ENCODE measurements around the gene CALHM2. TPM values are rescaled to one million over a fixed set of nuclear protein-coding genes. Genes with fewer than 3 reads are reported as not detected.

The CALHM2 gene
- polyA plus RNA-seq, 1 of the 3 experiments (the other 2 are of a cell fraction) = 0.10 TPM

DNA sequence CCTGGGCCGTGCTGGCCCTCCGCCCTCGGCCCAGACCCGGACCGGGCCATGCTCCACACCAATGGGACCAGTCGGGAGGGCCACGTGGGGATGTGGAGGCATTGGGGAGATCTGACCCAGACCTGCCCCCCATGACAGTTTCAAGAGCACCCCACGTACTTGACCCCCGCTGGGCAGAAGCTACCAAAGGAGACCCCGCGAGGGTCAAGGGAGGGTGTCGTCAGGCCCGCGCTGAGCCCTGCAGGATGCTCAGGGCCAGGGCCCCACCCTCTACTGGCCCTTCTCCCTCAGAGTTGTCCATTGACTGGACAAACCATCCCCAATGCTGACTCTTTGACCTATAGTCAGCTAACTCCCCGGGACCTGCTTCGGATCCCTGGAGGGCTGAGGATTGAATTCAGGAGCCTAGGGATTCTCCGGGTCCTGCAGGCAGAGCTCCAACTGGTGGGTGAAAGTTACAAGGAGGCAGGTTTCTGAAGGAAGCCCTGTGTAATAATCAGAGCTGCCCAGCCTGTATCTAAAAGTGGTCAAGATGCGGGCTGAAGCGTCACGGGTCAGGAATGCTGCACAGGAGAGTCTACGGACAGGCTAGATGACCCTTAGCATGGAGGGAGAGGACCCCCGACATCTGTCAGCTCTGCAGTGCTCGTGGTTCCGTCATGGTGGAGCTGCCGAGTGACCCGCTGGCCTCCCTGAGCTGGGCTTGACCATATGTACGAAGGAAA is 498 bp upstream of the CALHM2 start:
- peaks cover 0 to 18% of the 10 kb centered on the region in 2 experiments; a peak in 1 of 4 replicates for H3K4me1 ChIP-seq (ENCODE audit: control insufficient read depth in 1 of 2, insufficient read depth in 2 of 2, low read depth in 1 of 2, low read length in 1 of 2)
- no peak overlapping the region for H3K4me2 ChIP-seq
- no peak for DNase-seq
- 85% methylated on average over 11 of the region's 27 CpGs for WGBS (ENCODE audit: low lambda C conversion rate)
- no peak overlapping the region for H2AFZ ChIP-seq (ENCODE audit: low read depth)
- no peak overlapping the region; a peak in 1 of 4 replicates for H3K4me3 ChIP-seq (ENCODE audit: low read depth in 2 of 2, low read length in 1 of 2)
- no peaks in the 10 kb centered on the region for H3K79me2 ChIP-seq (ENCODE audit: insufficient read depth)
- no peak overlapping the region for H3K27ac ChIP-seq (ENCODE audit: low read depth in 2 of 2, low read length in 1 of 2)
- no peak for TF ChIP-seq MAX (IDR thresholded peaks at IDR 0.05; ENCODE audit: low read depth)
- no peak for TF ChIP-seq POLR2AphosphoS5 (IDR thresholded peaks at IDR 0.05; ENCODE audit: low read depth, low read length)
- TF ChIP-seq SIN3A (IDR thresholded peaks at IDR 0.05; ENCODE audit: borderline replicate concordance, low read depth, low read length) = no peak
- TF ChIP-seq FOSL2 (IDR thresholded peaks at IDR 0.05; ENCODE audit: borderline replicate concordance, low read depth) = no peak
- no peak for TF ChIP-seq CHD2 (IDR thresholded peaks at IDR 0.05; ENCODE audit: low read length, partially characterized antibody)
- TF ChIP-seq FOXJ3 (CRISPR knock-in tag; IDR thresholded peaks at IDR 0.05) = no peak
- no peak for TF ChIP-seq PBX3 (IDR thresholded peaks at IDR 0.05)
- no peak for TF ChIP-seq NRF1 (IDR thresholded peaks at IDR 0.05; ENCODE audit: low read depth, low read length)
- no peak for TF ChIP-seq REST (IDR thresholded peaks at IDR 0.05; ENCODE audit: low read depth, low read length)
- no peak for TF ChIP-seq RAD21 (IDR thresholded peaks at IDR 0.05; ENCODE audit: low read length)
- TF ChIP-seq JUND (IDR thresholded peaks at IDR 0.05) = no peak
- no peak for TF ChIP-seq MEF2A (IDR thresholded peaks at IDR 0.05; ENCODE audit: borderline replicate concordance, low read depth)
- TF ChIP-seq USF2 (IDR thresholded peaks at IDR 0.05; ENCODE audit: borderline replicate concordance, low read depth, low read length) = no peak
- no peak for TF ChIP-seq RCOR1 (IDR thresholded peaks at IDR 0.05; ENCODE audit: low read length)
- no peak for TF ChIP-seq FOXM1 (IDR thresholded peaks at IDR 0.05; ENCODE audit: low read depth)
- TF ChIP-seq EP300 (IDR thresholded peaks at IDR 0.05; ENCODE audit: borderline replicate concordance in 1 of 2, low read depth in 1 of 2, low read length in 1 of 2) = no peak
- TF ChIP-seq SMC3 (IDR thresholded peaks at IDR 0.05; ENCODE audit: low read depth, low read length) = no peak
- no peaks in the 10 kb centered on the region for H3K9me2 ChIP-seq
- no peaks in the 10 kb centered on the region for H3F3A ChIP-seq (replicated peaks; ENCODE audit: insufficient read depth)
- no peak overlapping the region for H3K9ac ChIP-seq
- H3K9me3 ChIP-seq = no peaks in the 10 kb centered on the region
- H4K20me1 ChIP-seq (ENCODE audit: insufficient read depth) = no peaks in the 10 kb centered on the region
- ChIA-PET CTCF (interaction anchor here (0.7 to 1.9 kb wide), 6 partner anchors 11 to 112 kb away, joined by 3 to 7 read pairs (median 5); no protein-coding TSS in a partner anchor), POLR2A (no interaction called here)
- no peaks in the 10 kb centered on the region for H3K27me3 ChIP-seq (ENCODE audit: insufficient read depth)
- peaks cover 5 to 6% of the 10 kb centered on the region in 2 experiments for H3K36me3 ChIP-seq (replicated peaks in 1 of 2; ENCODE audit: control insufficient read depth in 1 of 2, insufficient read depth in 2 of 2, low read length in 1 of 2)
